GM21619 (cell line): Measurements from ENCODE around the gene MANBA.

Experiments used
- ATAC-seq: cut with Tn5 transposase; IDR thresholded peaks from one replicate; pipeline ENCODE4 v1.9.1; 2021; ENCODE audit not compliant: unreplicated experiment

Gene MANBA

GRCh38 chr4:102683881-102684609 is 76.7 kb downstream of the MANBA start:
- no peak for ATAC-seq

DNA sequence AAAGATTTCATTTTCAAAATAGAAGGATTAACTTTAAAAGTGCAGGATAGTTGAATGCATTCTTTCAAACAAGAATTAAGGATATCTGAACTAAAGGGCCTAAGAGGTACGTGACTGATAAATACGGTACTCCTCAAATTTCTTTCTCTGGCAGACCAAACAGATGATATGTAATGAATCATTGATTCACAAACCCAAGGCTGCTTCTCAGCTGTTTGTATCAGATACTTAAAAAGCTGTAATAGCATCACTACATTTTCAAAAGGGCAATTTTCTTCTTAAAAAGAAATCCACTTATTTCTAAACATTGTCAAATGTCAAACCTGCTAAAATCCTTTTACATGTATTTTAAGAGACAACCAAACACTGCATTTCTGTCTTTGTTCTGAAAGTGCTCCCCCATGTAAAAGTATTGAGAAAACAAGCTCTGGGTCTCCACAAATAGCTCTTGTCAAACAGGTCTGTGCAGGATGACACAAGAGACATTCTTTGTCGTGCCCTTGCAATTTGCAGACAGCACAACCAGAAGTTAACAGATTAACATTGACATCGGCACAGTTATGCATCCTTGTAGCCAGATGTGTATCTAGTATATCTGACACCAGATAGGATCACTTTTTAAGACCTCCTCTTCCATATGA is 82.0 kb downstream of the MANBA start:
- no peak for ATAC-seq

DNA sequence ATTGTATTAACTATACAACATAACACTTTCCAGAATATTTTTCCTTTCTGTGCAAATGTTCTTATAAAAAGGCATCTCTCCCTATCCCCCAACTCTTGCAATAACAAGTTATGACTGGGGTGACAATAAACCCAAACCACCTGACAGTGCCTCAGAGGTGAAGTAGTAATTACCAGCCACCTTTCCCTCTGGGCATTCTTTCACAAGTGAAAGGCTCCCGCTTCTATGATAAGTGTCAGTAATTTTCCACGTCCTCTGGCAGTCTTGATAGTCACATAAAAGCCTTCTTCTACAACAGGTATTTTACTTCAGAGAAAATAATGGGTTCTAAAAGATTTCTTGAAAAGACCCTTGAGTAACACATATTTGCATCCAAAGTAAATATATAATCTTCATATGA is 82.7 kb downstream of the MANBA start:
- ATAC-seq: no peak

DNA sequence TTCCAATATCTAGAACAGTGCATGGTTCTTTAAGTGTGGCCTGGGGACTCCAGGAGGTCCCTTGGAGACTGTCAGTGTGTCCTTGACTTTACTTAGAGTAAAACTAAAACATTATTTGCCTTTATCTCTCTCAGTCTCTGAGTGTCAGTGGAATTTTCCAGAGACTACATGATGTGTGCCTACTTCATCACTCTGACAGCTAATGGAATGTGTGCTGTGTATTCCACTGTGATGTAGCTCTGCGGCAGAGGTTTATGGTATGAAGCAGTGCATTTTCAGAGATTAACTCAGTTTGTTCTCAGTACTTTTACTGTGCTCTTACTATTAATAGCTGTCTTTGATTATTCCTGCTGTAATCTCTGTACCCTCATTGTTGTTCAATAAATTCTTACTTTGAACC is 85.6 kb downstream of the MANBA start:
- ATAC-seq: no peak

DNA sequence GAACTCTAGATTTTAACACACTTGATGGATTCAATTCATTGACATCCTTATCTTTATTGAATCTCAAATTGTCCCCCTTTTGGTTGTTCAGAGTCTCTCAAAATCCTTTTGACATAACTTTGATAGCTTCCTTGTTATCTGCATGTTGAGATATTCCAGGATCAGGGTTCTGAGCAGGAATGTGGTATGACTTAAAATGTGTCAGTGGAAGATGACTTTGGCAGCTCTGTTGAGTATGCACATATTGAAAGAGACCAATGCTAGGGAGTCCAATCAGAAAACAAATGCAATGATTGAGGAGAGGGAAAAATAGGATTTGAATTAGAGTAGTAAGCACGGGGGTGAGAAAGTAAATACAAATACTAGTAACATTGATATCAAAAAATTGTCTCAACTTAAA is 93.8 kb downstream of the MANBA start:
- no peak for ATAC-seq

- ATAC-seq: no peak
These were observed 95.2 kb downstream of the MANBA start for GRCh38 chr4:102665527-102665926.

GRCh38 chr4:102663073-102663472 is 97.7 kb downstream of the MANBA start:
- no peak for ATAC-seq

DNA sequence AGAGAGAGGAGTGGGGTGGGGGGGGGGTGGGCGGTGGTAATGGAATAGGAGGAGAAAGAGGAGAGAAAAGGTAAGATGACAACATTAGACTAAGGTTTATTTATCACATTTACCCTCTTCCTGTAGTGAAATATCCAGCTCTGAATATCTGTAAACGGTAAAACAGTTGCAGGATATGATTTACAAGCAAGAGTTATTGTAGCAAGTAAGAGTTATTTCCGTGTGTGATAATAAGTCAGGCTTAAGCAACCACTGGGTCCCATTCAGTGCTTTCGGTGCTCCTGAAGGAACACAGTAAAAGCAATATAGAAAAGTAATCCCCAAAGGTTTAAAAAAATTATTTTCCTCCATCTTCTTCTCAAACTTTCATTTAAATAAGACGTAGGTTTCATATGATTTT is 103.6 kb downstream of the MANBA start:
- ATAC-seq: no peak

- no peak for ATAC-seq
These were observed 113.7 kb downstream of the MANBA start for GRCh38 chr4:102647117-102647516.

- no peak for ATAC-seq
These were observed 118.0 kb downstream of the MANBA start for GRCh38 chr4:102642631-102643298.

DNA sequence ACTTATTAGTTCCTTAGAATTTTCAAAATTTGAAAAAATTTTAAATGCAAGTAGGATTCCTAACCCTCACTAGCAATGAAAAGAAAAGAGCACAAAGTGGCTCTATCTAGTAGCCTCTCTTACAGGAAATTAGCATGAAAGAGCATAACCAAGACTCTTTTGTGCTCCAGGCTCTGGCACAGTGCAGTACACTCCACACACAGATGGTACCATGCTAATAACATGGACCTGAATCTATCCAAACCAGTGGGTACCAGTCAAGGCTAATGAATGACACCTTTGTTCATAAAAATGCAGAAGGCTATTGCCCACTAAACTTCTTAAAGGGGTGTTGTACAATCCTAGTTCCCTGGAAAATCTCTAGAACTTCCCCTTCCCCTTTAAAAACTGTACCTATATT is 119.0 kb downstream of the MANBA start:
- ATAC-seq: no peak

DNA sequence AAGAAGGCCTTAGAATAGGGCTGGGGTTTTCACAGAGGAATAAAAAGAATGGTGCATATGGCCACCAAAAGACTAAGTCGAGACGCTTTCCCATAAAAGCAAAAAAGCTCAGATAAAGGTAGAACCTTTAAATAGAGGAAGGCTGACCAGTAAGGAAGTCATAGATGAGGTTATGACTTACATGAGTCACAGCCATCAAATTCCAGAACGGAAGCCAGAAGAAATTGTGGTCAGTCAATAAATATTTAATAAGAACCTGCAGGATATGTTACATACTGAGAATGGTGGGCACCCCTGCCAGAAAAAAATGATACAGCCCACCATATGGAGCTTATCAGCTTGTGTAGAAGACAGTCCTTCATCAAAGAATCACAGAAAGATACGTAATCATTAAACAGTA is 120.1 kb downstream of the MANBA start:
- ATAC-seq: no peak

- ATAC-seq: no peak
These were observed 121.2 kb downstream of the MANBA start for GRCh38 chr4:102639598-102639997.

DNA sequence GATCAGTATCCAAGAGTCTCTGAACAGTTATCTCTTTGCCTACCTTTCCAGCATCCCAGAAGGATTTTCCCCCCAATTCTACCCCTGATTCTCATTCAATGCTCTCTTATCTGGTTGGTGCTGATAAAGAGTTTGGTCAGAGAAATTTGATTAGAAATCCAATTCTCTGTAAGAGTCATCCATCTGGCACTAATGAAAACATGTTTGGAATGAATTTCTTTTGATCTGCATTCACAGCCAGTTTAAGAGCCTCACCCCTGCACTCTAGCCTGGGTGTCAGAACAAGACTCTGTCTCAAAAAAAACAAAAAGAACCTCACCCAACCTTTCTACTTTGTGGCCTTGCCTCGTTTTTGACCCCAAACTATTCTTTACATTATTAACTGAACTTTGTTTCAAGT is 122.1 kb downstream of the MANBA start:
- no peak for ATAC-seq

- no peak for ATAC-seq
These were observed 123.4 kb downstream of the MANBA start for GRCh38 chr4:102637391-102637790.

DNA sequence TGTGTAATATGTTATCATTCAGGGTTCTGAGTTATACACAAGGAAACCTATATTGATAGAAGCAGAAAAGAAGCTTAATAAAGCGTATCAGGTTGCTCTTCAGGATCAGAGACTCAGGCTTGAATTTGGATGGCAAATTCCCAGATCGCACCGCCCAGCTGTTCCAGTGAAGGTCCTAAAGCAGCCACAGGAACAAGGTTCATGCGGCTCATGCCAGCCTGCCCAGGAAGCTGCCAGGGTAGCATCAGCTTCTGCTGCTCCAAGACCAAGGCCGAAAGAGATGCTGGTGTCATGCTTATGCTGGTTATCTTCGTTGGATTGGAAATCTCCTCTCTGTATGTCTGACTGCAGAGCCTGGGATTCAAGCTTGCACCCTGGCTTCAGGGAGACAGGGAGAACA is 127.7 kb downstream of the MANBA start:
- no peak for ATAC-seq

DNA sequence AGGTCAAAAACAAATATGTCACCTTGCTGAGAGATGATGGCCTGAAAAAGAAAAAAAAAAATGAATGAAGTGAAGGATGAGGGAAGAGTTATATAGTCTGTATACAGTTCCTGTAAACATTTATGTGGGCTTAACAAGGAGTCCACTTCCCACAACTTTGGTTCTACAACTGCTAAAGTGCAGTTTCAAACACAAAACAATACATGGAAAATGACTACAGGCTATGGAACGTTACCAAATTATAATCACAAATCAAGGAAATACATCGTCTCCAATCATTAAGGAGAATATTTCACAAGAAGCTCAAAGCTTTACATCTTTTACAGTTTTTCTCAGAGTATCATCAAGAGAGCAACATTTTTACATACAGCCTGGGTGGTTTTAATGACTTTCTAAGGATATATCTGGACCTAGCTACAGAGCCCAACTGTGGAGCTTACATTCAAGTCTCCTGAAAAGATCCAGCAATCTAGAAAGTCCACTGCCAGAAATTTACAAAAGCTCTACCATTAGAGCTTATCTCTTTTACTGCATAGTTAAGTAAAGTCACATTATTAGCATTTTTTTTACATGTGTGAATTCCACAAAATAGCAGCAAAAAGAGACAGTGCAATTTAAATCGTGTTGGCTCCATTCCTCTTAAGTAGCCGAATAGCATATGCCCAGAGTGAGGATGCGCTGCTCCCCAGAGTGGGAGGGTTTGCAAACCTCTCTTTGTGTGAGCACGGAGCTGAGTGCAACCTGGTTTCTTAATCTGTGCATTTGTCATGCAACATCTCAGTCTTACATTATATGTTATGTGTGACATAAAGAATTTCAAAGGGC is 128.3 kb downstream of the MANBA start:
- ATAC-seq: no peak

- no peak for ATAC-seq
These were observed 129.2 kb downstream of the MANBA start for GRCh38 chr4:102631616-102632015.

DNA sequence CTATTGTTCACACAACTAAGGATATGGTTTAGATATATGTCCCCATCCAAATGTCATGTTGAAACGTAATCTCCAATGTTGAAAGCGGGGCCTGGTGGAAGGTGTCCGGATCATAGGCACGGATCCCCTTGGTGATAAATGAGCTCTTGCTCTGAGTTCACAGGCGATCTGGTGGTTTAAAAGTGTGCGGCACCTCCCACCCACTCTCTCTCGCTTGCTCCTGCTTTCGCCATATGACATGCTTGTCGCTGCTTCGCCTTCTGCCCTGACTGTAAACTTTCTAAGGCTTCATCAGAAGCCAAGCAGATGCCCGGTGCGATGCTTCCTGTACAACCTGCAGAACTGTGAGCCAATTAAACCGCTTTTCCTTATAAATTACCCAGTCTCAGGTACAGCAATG is 131.1 kb downstream of the MANBA start:
- no peak for ATAC-seq

DNA sequence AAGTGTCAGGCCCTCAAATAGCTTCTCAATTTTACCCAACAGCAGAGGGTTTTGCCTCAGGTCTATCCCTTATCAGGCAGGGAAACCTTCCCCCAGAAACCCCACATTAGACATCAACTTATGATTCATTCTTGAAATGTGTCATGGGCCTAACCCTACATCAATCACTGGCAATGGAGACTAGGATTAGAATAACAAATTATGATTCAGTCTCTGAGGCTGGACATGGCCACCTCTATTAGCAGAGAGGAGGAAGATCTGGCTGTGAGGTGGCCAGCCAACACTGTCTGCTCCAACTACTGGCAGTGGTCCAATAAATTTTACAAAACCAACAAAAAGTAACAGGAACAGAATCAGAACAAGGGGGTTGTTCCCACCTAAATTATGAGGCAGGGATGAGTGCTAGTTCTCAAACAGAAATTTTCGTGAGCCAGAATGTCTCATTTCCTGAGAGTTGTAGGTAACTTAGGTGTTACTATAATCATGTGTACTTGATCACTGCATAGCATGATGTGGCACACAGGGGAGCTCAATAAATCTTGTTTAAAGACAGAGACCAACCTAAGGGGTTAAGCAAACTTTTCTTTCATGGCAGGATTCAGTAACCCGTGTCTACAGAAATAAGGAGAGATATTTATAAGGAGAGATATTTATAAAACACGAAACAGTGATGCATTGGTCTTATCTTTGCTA is 132.8 kb downstream of the MANBA start:
- ATAC-seq: no peak
